ENCODE data around the gene BMS1.

- TF ChIP-seq POLR2A (IDR thresholded peaks at IDR 0.05; ENCODE audit: low read length): no peak
- TF ChIP-seq GATA1 (IDR thresholded peaks at IDR 0.05; ENCODE audit: low read depth, low read length): no peak
These were observed 13.9 kb upstream of the BMS1 start for GRCh38 chr10:42768581-42769152.

All from erythroblast (primary cell).